ENCODE measurements around the gene PRMT6. TPM values are rescaled to one million over a fixed set of nuclear protein-coding genes. Genes with fewer than 3 reads are reported as not detected.
A peak's percentile ranks its signal among the peaks of the same experiment; 100 is the strongest.

The PRMT6 gene
- total RNA-seq, 3 donors from 2014 or later (not counting 1 experiment from before 2014, with no cell fraction given): 6.4 to 9.9 (median 8.8) TPM

DNA sequence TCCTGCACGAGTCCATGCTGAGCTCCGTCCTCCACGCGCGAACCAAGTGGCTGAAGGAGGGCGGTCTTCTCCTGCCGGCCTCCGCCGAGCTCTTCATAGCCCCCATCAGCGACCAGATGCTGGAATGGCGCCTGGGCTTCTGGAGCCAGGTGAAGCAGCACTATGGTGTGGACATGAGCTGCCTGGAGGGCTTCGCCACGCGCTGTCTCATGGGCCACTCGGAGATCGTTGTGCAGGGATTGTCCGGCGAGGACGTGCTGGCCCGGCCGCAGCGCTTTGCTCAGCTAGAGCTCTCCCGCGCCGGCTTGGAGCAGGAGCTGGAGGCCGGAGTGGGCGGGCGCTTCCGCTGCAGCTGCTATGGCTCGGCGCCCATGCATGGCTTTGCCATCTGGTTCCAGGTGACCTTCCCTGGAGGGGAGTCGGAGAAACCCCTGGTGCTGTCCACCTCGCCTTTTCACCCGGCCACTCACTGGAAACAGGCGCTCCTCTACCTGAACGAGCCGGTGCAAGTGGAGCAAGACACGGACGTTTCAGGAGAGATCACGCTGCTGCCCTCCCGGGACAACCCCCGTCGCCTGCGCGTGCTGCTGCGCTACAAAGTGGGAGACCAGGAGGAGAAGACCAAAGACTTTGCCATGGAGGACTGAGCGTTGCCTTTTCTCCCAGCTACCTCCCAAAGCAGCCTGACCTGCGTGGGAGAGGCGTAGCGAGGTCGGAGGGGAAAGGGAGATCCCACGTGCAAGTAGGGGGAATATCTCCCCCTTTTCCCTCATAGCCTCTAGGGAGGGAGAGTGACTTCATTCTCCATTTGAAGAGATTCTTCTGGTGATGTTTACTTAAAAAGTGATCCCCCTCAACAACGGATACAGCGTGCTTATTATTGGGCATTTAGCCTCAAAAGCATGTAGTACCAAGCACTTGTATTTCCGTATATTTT lies 991 bp downstream of the PRMT6 start:
- H3K9me3 Mint-ChIP-seq: no peaks in the 10 kb centered on the region
- H3K4me3 Mint-ChIP-seq: peak overlapping the region; percentile 98
- peak overlapping the region; percentile 83 to 91 for H3K27ac Mint-ChIP-seq
- Histone ChIP-seq H3K4me1 (ENCODE audit: control insufficient read depth, insufficient read depth, low read length) (peaks cover 17% of the 10 kb centered on the region), H3K27ac (ENCODE audit: low read length) (peak overlapping the region; percentile 72), H3K36me3 (ENCODE audit: control insufficient read depth, insufficient read depth, low read length) (peaks cover 8% of the 10 kb centered on the region), H3K9me3 (ENCODE audit: control insufficient read depth, insufficient read depth, low read length) (no peaks in the 10 kb centered on the region), H3K4me3 (ENCODE audit: low read length) (peak overlapping the region; percentile 86), H3K27me3 (ENCODE audit: control insufficient read depth, insufficient read depth, low read length) (no peaks in the 10 kb centered on the region)
- DNase-seq (peak; percentile 24 to 46), ATAC-seq (peak; percentile 26 to 45 (median 37))
- 3% methylated on average over 48 of the region's 55 CpGs for WGBS (ENCODE audit: insufficient coverage)
- no peaks in the 10 kb centered on the region for H3K27me3 Mint-ChIP-seq (ENCODE audit: low read depth in 2 of 2)
- H3K36me3 Mint-ChIP-seq: no peaks in the 10 kb centered on the region
- TF ChIP-seq, protein P1, sequence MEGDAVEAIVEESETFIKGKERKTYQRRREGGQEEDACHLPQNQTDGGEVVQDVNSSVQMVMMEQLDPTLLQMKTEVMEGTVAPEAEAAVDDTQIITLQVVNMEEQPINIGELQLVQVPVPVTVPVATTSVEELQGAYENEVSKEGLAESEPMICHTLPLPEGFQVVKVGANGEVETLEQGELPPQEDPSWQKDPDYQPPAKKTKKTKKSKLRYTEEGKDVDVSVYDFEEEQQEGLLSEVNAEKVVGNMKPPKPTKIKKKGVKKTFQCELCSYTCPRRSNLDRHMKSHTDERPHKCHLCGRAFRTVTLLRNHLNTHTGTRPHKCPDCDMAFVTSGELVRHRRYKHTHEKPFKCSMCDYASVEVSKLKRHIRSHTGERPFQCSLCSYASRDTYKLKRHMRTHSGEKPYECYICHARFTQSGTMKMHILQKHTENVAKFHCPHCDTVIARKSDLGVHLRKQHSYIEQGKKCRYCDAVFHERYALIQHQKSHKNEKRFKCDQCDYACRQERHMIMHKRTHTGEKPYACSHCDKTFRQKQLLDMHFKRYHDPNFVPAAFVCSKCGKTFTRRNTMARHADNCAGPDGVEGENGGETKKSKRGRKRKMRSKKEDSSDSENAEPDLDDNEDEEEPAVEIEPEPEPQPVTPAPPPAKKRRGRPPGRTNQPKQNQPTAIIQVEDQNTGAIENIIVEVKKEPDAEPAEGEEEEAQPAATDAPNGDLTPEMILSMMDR (IDR thresholded peaks at IDR 0.05): no peak
- intact Hi-C loops (cut with micrococcal nuclease): no loop called here
- H3K4me1 Mint-ChIP-seq: peaks cover 18 to 20% of the 10 kb centered on the region in 2 donors

DNA sequence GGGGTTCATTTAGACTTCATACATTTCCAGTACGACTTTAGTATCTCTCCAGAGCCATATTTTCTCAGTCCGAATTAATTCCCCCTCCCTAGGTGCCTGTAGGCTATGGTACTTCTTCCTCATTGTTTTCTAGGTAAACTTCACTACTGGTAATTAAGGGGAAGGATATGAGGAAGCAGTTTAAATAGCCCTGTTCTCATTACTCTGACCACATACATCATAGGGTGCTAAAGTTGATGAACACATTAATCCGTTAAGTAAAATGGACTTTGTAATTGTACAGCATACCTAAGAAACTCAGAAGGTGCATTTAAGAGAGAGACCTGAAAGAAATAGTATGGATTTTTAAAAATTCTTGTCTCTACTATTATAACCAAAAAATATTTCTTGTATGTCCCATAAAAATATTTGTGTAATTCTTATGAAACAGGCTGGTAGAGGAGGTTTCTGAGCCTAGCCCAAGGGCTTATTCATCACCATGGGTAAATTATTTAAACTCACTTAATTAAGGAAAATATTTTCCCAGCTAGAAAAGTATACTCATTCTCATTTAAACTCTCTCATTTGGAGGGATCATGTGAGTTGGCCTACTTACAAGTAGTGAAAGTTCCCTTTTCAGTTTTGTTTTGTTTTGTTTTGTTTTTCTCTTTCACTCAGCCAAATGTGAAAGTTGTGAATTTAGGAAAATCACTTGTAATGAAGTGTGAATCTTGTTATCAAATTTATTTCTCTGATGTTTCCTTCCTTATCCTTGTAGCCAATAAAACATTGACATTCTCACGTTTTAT lies 2.0 kb downstream of the PRMT6 start:
- ATAC-seq: no peak

DNA sequence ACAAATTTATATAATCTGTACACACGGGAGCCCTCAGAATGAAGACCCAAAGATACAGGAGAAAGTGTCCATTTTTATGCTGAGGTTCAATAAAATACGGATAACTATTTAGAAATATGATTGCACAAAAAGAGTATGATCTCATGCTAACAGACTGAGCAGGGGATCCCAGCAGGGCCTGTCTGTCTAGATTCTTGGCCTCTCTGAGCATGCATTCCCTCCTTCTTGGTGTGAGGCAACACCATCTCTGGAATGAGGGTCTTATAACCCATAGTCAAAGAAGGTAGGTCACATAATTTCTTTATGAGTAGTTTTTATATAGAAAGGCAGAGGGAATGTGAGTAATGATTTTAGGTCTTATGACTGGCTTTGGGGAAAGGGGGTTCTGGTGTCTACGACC lies 5.4 kb downstream of the PRMT6 start:
- Histone ChIP-seq H3K27me3 (ENCODE audit: control insufficient read depth, insufficient read depth, low read length) (no peaks in the 10 kb centered on the region), H3K27ac (ENCODE audit: low read length) (no peak overlapping the region), H3K4me1 (ENCODE audit: control insufficient read depth, insufficient read depth, low read length) (peaks cover 11% of the 10 kb centered on the region), H3K4me3 (ENCODE audit: low read length) (no peak overlapping the region), H3K9me3 (ENCODE audit: control insufficient read depth, insufficient read depth, low read length) (no peaks in the 10 kb centered on the region), H3K36me3 (ENCODE audit: control insufficient read depth, insufficient read depth, low read length) (peaks cover 8% of the 10 kb centered on the region)
- ATAC-seq (no peak), DNase-seq (no peak)
- Mint-ChIP-seq H3K36me3 (no peaks in the 10 kb centered on the region), H3K4me3 (no peak overlapping the region), H3K9me3 (no peaks in the 10 kb centered on the region), H3K27ac (no peak overlapping the region), H3K27me3 (ENCODE audit: low read depth in 2 of 2) (no peaks in the 10 kb centered on the region), H3K4me1 (peaks cover 14 to 18% of the 10 kb centered on the region in 2 donors)
- 97% methylated on average over 3 of the region's 3 CpGs for WGBS (ENCODE audit: insufficient coverage)
- TF ChIP-seq, protein P1 (IDR thresholded peaks at IDR 0.05): no peak
- intact Hi-C loops (cut with micrococcal nuclease): no loop called here

More for the DNA sequence above, 2.0 kb downstream of the PRMT6 start:
- peak overlapping the region; percentile 98 for H3K4me3 Mint-ChIP-seq
- peaks cover 18 to 20% of the 10 kb centered on the region in 2 donors for H3K4me1 Mint-ChIP-seq
- TF ChIP-seq, protein P1 (IDR thresholded peaks at IDR 0.05): no peak
- H3K9me3 ChIP-seq (ENCODE audit: control insufficient read depth, insufficient read depth, low read length): no peaks in the 10 kb centered on the region
- no peaks in the 10 kb centered on the region for H3K36me3 Mint-ChIP-seq
- H3K36me3 ChIP-seq (ENCODE audit: control insufficient read depth, insufficient read depth, low read length): peaks cover 8% of the 10 kb centered on the region
- H3K4me1 ChIP-seq (ENCODE audit: control insufficient read depth, insufficient read depth, low read length): peaks cover 17% of the 10 kb centered on the region
- H3K27me3 ChIP-seq (ENCODE audit: control insufficient read depth, insufficient read depth, low read length): no peaks in the 10 kb centered on the region
- no peaks in the 10 kb centered on the region for H3K27me3 Mint-ChIP-seq (ENCODE audit: low read depth in 2 of 2)
- DNase-seq: no peak
- WGBS (ENCODE audit: insufficient coverage): 100% methylated on average over 1 of the region's 4 CpGs
- H3K9me3 Mint-ChIP-seq: no peaks in the 10 kb centered on the region
- no peak overlapping the region for H3K4me3 ChIP-seq (ENCODE audit: low read length)
- H3K27ac ChIP-seq (ENCODE audit: low read length): no peak overlapping the region
- peak overlapping the region; percentile 38 to 91 for H3K27ac Mint-ChIP-seq
- intact Hi-C loops (cut with micrococcal nuclease): no loop called here
